ENCODE measurements around the gene AP1G1. TPM values are rescaled to one million over a fixed set of nuclear protein-coding genes. Genes with fewer than 3 reads are reported as not detected.

The AP1G1 gene
- total and polyA plus RNA-seq, 2 of the 8 experiments (the other 6 are each of a cell fraction or from before 2014, with no cell fraction given), result 43.9 to 68.4 TPM

DNA sequence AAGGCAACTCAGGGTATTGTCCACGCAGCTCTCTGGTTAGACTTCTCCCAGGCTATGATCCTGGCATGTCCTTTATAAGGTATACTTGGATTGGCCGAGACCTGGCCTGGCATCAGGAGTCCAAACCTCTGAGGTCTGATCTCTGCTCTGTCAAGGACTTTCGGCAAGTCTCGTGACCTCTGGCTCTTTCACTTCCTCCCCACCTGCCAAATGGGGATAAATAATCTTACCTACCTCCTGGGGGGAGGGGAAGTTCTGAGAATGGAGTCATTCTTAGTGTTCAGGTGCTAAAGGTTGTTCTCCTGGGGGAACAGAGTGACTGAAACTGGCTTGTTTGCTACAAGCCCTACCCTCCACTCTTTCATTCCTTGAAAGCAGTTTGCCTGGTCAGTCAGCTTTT is 44.8 kb upstream of the AP1G1 start (continued):
- TF ChIP-seq NRF1 (IDR thresholded peaks at IDR 0.05; ENCODE audit: low read depth, low read length), result no peak
- TF ChIP-seq HDAC2 (IDR thresholded peaks at IDR 0.05; ENCODE audit: borderline replicate concordance in 1 of 2, low read depth in 2 of 2, low read length in 2 of 2), result no peak
